Colonic mucosa (tissue), 4 donors: ENCODE measurements around the gene RBM20. TPM values are rescaled to one million over a fixed set of nuclear protein-coding genes. Genes with fewer than 3 reads are reported as not detected.

Experiments used
- DNase-seq: peaks from one replicate; pipeline ENCODE4 v3.0.0-alpha.2; 2020
- H3K27ac ChIP-seq: fragments of 200-600 bp; one replicate; pipeline ENCODE4 v1.8.0; 2021
- H3K27me3 ChIP-seq: fragments of 200-600 bp; one replicate; pipeline ENCODE4 v1.8.0; 2021
- H3K36me3 ChIP-seq: fragments of 200-600 bp; one replicate; pipeline ENCODE4 v1.8.0; 2021
- H3K4me1 ChIP-seq: fragments of 200-600 bp; one replicate; pipeline ENCODE4 v1.8.0; 2021; ENCODE audit warnings: mild to moderate bottlenecking
- H3K4me3 ChIP-seq: fragments of 200-600 bp; one replicate; pipeline ENCODE4 v1.8.0; 2021
- H3K9ac ChIP-seq, 2 donors: one replicate each; pipeline ENCODE4 v1.7.0; 2013; ENCODE audit warnings: control low read depth in 2 of 2, low read depth in 2 of 2, low read length in 2 of 2
- H3K9me3 ChIP-seq: fragments of 200-600 bp; one replicate; pipeline ENCODE4 v1.8.0; 2021
- intact Hi-C: fragments of 100-400 bp; cut with DNase I; formaldehyde crosslinking; loops from one replicate; pipeline ENCODE4 v1.14.1; 2022
- total RNA-seq, 2 donors: library from RNA; stranded (reverse); fragmentation: NEBNext Ultra II Directional in 1 of 2; extraction: Animal tissue kit (Norgen Biotek cat#: 25700) in 1 of 2; gene quantifications; one replicate each; pipeline ENCODE4 v1.2.1, GENCODE V29; 2021
- TF ChIP-seq, protein P1 (sequence below): fragments of 200-600 bp; IDR thresholded peaks from one replicate; pipeline ENCODE4 v1.8.0; 2022; ENCODE audit warnings: antibody characterized with exemption, mild to moderate bottlenecking
- donor health status: healthy.
- donor health status: DM: no; HTN: no; CAD: no.
- donor health status: DM: no; HTN: no; CAD: no.

RBM20 gene
- total RNA-seq, 2 donors from 2014 or later = 0.49 to 0.80 TPM

DNA sequence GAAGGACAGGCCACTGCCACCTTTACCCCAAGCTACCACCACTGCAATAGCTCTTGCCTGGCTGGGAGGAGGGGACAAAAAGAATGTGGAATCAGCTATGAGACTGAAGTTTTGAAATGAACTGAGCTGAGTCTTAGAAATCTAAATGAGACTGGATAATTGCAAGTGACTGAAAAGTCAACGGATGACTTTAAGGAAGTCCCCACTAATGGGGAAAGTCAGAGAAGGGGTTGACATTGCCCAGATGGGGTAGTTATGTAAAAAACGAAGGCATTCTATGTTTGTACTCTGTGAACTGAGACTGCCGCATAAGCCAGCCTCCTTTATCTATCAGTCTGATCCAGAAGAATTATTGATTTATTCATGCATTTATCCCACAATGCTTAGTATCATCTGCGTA, 67.2 kb downstream of the RBM20 start:
- Histone ChIP-seq H3K9ac (no peak overlapping the region), H3K9me3 (no peaks in the 10 kb centered on the region), H3K4me1 (no peaks in the 10 kb centered on the region), H3K27ac (no peak overlapping the region), H3K4me3 (no peak overlapping the region), H3K27me3 (no peaks in the 10 kb centered on the region), H3K36me3 (no peaks in the 10 kb centered on the region)
- intact Hi-C loops = no loop called here
- TF ChIP-seq, protein P1, sequence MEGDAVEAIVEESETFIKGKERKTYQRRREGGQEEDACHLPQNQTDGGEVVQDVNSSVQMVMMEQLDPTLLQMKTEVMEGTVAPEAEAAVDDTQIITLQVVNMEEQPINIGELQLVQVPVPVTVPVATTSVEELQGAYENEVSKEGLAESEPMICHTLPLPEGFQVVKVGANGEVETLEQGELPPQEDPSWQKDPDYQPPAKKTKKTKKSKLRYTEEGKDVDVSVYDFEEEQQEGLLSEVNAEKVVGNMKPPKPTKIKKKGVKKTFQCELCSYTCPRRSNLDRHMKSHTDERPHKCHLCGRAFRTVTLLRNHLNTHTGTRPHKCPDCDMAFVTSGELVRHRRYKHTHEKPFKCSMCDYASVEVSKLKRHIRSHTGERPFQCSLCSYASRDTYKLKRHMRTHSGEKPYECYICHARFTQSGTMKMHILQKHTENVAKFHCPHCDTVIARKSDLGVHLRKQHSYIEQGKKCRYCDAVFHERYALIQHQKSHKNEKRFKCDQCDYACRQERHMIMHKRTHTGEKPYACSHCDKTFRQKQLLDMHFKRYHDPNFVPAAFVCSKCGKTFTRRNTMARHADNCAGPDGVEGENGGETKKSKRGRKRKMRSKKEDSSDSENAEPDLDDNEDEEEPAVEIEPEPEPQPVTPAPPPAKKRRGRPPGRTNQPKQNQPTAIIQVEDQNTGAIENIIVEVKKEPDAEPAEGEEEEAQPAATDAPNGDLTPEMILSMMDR = no peak
- no peak for DNase-seq

DNA sequence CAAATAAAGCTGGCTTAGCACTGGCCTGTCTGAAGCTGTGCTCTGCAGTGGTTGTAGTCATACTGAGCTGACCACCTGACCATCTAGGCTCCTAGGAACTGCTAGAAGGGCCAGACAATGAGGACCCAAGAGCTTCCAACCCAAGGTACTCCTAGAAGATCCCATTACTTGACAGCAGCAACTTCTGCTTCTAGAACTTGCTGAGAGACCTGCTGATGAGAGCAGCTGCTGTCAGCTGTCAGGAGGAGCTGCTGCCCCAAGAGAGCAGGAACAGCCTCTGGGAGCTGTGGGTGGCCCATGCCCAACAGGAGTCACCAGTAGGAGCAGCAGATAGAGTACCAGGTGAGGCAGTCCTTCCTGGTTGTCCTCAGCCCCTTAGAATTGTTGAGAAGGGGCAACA, 70.2 kb downstream of the RBM20 start:
- H3K4me3 ChIP-seq = no peak overlapping the region
- intact Hi-C loops = no loop called here
- H3K27ac ChIP-seq = no peak overlapping the region
- H3K9me3 ChIP-seq = no peaks in the 10 kb centered on the region
- H3K9ac ChIP-seq = no peak overlapping the region
- no peaks in the 10 kb centered on the region for H3K27me3 ChIP-seq
- no peaks in the 10 kb centered on the region for H3K4me1 ChIP-seq
- H3K36me3 ChIP-seq = no peaks in the 10 kb centered on the region
- DNase-seq = no peak
- TF ChIP-seq, protein P1 = no peak

DNA sequence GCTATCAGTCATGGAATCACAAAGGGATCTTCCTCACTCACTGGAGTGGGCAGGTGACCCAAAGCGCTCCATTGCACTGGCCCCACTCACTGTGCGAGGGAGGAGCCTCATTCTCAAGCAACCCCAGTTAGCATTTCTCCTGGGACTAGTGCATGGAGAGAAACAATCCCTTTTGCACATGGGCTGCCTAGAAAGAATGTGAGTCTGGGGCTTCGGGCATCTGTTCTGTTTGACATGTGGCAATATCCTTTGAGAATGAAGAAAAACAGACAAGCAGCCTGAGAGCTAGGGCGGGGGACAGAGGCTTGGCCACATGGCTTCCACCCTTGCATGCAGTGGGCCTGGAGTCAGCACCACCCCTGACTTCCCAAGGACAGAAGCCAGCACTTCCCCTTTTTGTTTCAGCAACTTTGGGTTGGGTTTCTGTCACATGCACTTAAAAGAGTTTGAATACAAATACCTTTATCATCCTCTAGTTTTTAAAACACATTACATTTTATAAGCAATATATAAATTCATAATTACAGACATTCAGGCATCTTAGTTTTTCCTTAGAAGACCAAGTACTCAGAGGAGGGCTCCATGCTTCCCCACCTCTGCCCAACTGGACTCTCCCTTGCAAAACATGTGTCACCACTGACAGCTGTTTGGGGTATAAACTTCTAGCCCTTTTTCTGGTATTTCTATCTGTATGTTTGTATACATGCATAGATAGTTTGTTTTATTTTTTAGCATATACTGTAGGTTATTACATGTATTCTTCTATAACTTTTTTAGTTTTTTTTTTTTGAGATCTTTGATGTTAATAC, 73.8 kb downstream of the RBM20 start:
- no peak overlapping the region for H3K27ac ChIP-seq
- H3K9ac ChIP-seq = no peak overlapping the region
- H3K9me3 ChIP-seq = no peaks in the 10 kb centered on the region
- DNase-seq = no peak
- no peaks in the 10 kb centered on the region for H3K36me3 ChIP-seq
- no peaks in the 10 kb centered on the region for H3K27me3 ChIP-seq
- no peak overlapping the region for H3K4me3 ChIP-seq
- intact Hi-C loops = no loop called here
- no peaks in the 10 kb centered on the region for H3K4me1 ChIP-seq
- TF ChIP-seq, protein P1 = no peak

DNA sequence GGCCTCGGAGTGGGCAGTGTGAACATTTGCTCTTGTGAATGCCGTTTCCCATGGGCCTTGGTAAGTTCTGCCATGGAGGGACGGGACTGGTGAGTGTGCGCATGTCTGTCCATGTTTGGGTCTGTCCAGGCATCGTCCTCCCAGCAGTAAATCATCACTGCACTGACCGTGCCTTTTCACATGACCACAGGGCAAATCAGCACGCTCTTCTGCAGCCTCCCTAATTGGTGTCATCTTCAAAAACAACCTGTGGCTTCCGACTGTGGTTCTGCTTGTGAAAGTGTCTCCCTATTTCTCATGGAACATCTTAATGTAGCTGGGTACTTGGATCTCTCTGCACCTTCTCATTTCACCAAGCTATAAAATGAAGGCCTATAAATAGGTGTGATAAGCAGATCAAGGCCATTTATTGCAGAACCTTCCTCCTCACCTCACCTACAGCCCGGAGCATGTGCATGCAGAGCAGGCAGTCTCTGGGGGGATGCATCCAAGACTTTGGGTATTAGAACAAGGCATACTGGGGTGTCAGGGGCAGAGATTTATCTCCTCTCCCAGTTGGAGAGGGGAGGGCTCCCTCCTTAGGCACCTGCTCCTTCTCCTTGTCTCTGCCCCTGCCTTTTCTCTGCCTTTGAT, 77.4 kb downstream of the RBM20 start:
- TF ChIP-seq, protein P1 = no peak

DNA sequence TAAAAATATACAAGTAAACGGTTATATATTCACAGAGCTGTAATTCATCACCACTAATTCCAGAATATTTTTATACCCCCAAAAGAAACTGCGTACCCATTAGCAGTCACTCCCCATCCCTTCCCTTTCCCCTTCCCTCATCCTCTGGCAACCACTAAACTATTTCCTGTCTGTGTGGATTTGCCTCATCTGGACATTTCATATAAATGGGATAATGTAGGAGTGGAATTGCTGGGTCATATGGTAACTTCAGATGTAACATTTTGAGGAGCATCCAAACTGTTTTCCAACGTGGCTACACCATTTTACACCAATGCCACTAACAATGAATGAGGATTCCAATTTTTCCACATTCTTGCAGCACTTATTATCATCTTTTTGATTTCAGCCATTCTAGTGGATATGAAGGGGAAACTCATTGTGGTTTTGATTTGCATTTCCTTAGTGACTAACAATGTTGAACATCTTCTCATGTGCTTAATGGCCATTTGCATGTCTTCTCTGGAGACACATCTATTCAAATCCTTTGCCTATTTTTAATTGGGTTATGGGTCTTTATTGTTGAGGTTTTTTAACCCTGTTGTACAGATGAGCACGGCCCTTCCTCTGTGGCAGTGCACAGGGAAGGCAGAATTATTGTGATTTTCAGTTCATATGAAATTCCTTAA, 79.2 kb downstream of the RBM20 start:
- Histone ChIP-seq H3K4me3 (no peak overlapping the region), H3K9ac (no peak overlapping the region), H3K36me3 (no peaks in the 10 kb centered on the region), H3K4me1 (no peaks in the 10 kb centered on the region), H3K9me3 (no peaks in the 10 kb centered on the region), H3K27me3 (no peaks in the 10 kb centered on the region), H3K27ac (no peak overlapping the region)
- intact Hi-C loops = no loop called here
- no peak for DNase-seq
- TF ChIP-seq, protein P1 = no peak

More for the DNA sequence above, 77.4 kb downstream of the RBM20 start:
- Histone ChIP-seq H3K9me3 (no peaks in the 10 kb centered on the region), H3K36me3 (no peaks in the 10 kb centered on the region), H3K4me1 (no peaks in the 10 kb centered on the region), H3K27me3 (no peaks in the 10 kb centered on the region), H3K27ac (no peak overlapping the region), H3K9ac (peak overlapping the region in 1 of 2 donors; percentile 14), H3K4me3 (no peak overlapping the region)
- intact Hi-C loops = no loop called here
- no peak for DNase-seq
